GM12874 (cell line): ENCODE measurements around the gene DPP10.

Experiments
- CTCF ChIP-seq: IDR thresholded peaks from 2 replicates; pipeline ENCODE4 v1.5.1; 2011; ENCODE audit warnings: low read depth, mild to moderate bottlenecking, control low read depth, low read length, moderate library complexity; ENCODE audit not compliant: insufficient read depth

The DPP10 gene

GRCh38 chr2:114642988-114643553 is 200.6 kb downstream of the DPP10 start:
- TF ChIP-seq CTCF, result no peak

- TF ChIP-seq CTCF, result no peak
Observed at GRCh38 chr2:114651933-114652332, 209.5 kb downstream of the DPP10 start.

- no peak for TF ChIP-seq CTCF
Observed at GRCh38 chr2:114659880-114660279, 217.4 kb downstream of the DPP10 start.

- no peak for TF ChIP-seq CTCF
Observed at GRCh38 chr2:114661971-114662939, 219.8 kb downstream of the DPP10 start.

- TF ChIP-seq CTCF, result no peak
Observed at GRCh38 chr2:114668415-114668814, 226.0 kb downstream of the DPP10 start.

- TF ChIP-seq CTCF, result no peak
Observed at GRCh38 chr2:114683251-114683650, 240.8 kb downstream of the DPP10 start.

GRCh38 chr2:114684403-114684802 is 242.0 kb downstream of the DPP10 start:
- no peak for TF ChIP-seq CTCF
